HCT116 (cell line): ENCODE results near the gene SIX4. TPM values are rescaled to one million over a fixed set of nuclear protein-coding genes. Genes with fewer than 3 reads are reported as not detected.

Experiments used
- ATAC-seq: fragments of 200-7000 bp; cut with Tn5 transposase; 2 replicates; pipeline ENCODE4 v1.9.1; 2020; ENCODE audit warnings: mild to moderate bottlenecking, moderate library complexity
- BruUV-seq: library from RNA; stranded (reverse); fragments of 400-500 nt; replicated peaks from 2 replicates; lab custom pipeline; 2021; lab: Mats Ljungman, UMichigan
- CTCF ChIA-PET: fragments of 300-600 bp; sonication (Branson Sonifier 250); formaldehyde crosslinking; loops from one replicate; lab custom pipeline; 2021; ENCODE audit warnings: antibody characterized with exemption; lab: Charles Lee
- POLR2A ChIA-PET: fragments of 300-600, 350-600 bp; sonication (Branson Sonifier 250); formaldehyde crosslinking; loops from one replicate; lab custom pipeline; 2021; ENCODE audit warnings: antibody characterized with exemption; lab: Charles Lee
- RAD21 ChIA-PET, 2 experiments: fragments of 300-600 bp; sonication (Branson Sonifier 250); formaldehyde crosslinking; loops; one replicate each; lab custom pipeline; 2023; ENCODE audit warnings: low total read pairs in 2 of 2; ENCODE audit not compliant: uncharacterized antibody in 2 of 2, unreplicated experiment in 2 of 2, low non-redundant PET in 1 of 2; lab: Charles Lee
- DNase-seq: peaks from one replicate; pipeline ENCODE4 v3.0.0-alpha.2; 2010; ENCODE audit warnings: low read depth, low spot score
- H2AFZ ChIP-seq: fragments of 200-600 bp; shearing (Covaris generic), sonication (generic); 2 replicates; pipeline ENCODE4 v1.6.1; 2017; ENCODE audit warnings: low read depth, mixed run types, mixed read lengths, antibody characterized with exemption, low read length; ENCODE audit not compliant: poor library complexity, severe bottlenecking
- H3K27ac ChIP-seq: 2 replicates; pipeline ENCODE4 v1.5.1; 2012; ENCODE audit warnings: low read depth, low read length
- H3K27me3 ChIP-seq: fragments of 200-600 bp; sonication (generic); 2 replicates; pipeline ENCODE4 v1.6.1; 2016; ENCODE audit warnings: mixed run types, low read length, mixed read lengths; ENCODE audit not compliant: insufficient read depth
- H3K36me3 ChIP-seq, 2 experiments: fragments of 200-500 bp in 1 of 2; fragments of 200-600 bp in 1 of 2; sonication (Bioruptor generic) in 1 of 2; sonication (generic) in 1 of 2; 2 replicates each; pipeline versions ENCODE4 v1.5.1 to v1.6.1; 2014 to 2016; ENCODE audit warnings: low read length in 2 of 2, inconsistent platforms in 1 of 2, mixed read lengths in 1 of 2, mixed run types in 1 of 2; ENCODE audit not compliant: insufficient read depth in 2 of 2, control insufficient read depth in 1 of 2
- H3K4me1 ChIP-seq, 2 experiments: fragments of 200-600 bp in 1 of 2; sonication (generic) in 1 of 2; 2 replicates each; pipeline versions ENCODE4 v1.5.1 to v1.6.1; 2012 to 2017; ENCODE audit warnings: low read length in 2 of 2, inconsistent platforms in 1 of 2, mild to moderate bottlenecking in 1 of 2, mixed read lengths in 1 of 2, mixed run types in 1 of 2, moderate library complexity in 1 of 2; ENCODE audit not compliant: insufficient read depth in 2 of 2, control insufficient read depth in 1 of 2
- H3K4me2 ChIP-seq: fragments of 200-600 bp; sonication (generic); 2 replicates; pipeline ENCODE4 v1.6.1; 2017; ENCODE audit warnings: mixed run types, low read length, mixed read lengths
- H3K4me3 ChIP-seq, 2 experiments: fragments of 200-600 bp in 1 of 2; sonication (generic) in 1 of 2; replicated peaks in 1 of 2; 2 replicates each; pipeline ENCODE4 v1.5.1; 2011 to 2016; ENCODE audit warnings: low read length in 2 of 2, control low read depth in 1 of 2, low read depth in 1 of 2, mild to moderate bottlenecking in 1 of 2, mixed read lengths in 1 of 2, mixed run types in 1 of 2
- H3K79me2 ChIP-seq: fragments of 200-600 bp; sonication (generic); 2 replicates; pipeline ENCODE4 v1.6.1; 2017; ENCODE audit warnings: mild to moderate bottlenecking, mixed run types, low read length, moderate library complexity, mixed read lengths; ENCODE audit not compliant: insufficient read depth
- H3K9ac ChIP-seq: fragments of 200-600 bp; sonication (generic); 2 replicates; pipeline ENCODE4 v1.6.1; 2016; ENCODE audit warnings: low read length, mixed read lengths
- H3K9me2 ChIP-seq: fragments of 200-600 bp; sonication (generic), shearing (Covaris generic); 2 replicates; pipeline ENCODE4 v1.6.1; 2017; ENCODE audit warnings: mixed run types, mild to moderate bottlenecking, moderate library complexity; ENCODE audit not compliant: insufficient read depth
- H3K9me3 ChIP-seq, 2 experiments: fragments of 200-500 bp in 1 of 2; fragments of 200-600 bp in 1 of 2; sonication (Bioruptor generic) in 1 of 2; sonication (generic) in 1 of 2; 2 replicates each; pipeline ENCODE4 v1.6.1; 2014 to 2017; ENCODE audit warnings: low read length in 2 of 2, mixed read lengths in 2 of 2, inconsistent platforms in 1 of 2, low read depth in 1 of 2, mild to moderate bottlenecking in 1 of 2, mixed run types in 1 of 2, moderate library complexity in 1 of 2; ENCODE audit not compliant: control insufficient read depth in 1 of 2, insufficient read depth in 1 of 2
- H4K20me1 ChIP-seq: fragments of 200-600 bp; sonication (generic), shearing (Covaris generic); 2 replicates; pipeline ENCODE4 v1.6.1; 2017; ENCODE audit warnings: mixed run types, mild to moderate bottlenecking, moderate library complexity; ENCODE audit not compliant: insufficient read depth
- CBX3 ChIP-seq: IDR thresholded peaks from 2 replicates; pipeline ENCODE4 v1.6.1; 2012; ENCODE audit warnings: low read depth
- CEBPB ChIP-seq: IDR thresholded peaks from 2 replicates; pipeline ENCODE4 v1.6.1; 2012; ENCODE audit warnings: low read depth
- EGR1 ChIP-seq: IDR thresholded peaks from 2 replicates; pipeline ENCODE4 v1.6.1; 2012; ENCODE audit warnings: low read depth
- ELF1 ChIP-seq: IDR thresholded peaks from 2 replicates; pipeline ENCODE4 v1.6.1; 2012; ENCODE audit warnings: low read depth, borderline replicate concordance
- EZH2 ChIP-seq: fragments of 200-600 bp; sonication (generic); IDR thresholded peaks from 2 replicates; pipeline ENCODE4 v1.6.1; 2017; ENCODE audit warnings: antibody characterized with exemption, mixed run types
- EZH2phosphoT487 ChIP-seq: fragments of 200-600 bp; IDR thresholded peaks from 2 replicates; pipeline ENCODE4 v1.6.1; 2018; ENCODE audit warnings: antibody characterized with exemption, borderline replicate concordance
- JUND ChIP-seq: IDR thresholded peaks from 2 replicates; pipeline ENCODE4 v1.6.1; 2012
- POLR2A ChIP-seq: IDR thresholded peaks from 2 replicates; pipeline ENCODE4 v1.7.0; 2011; ENCODE audit warnings: borderline replicate concordance; ENCODE audit not compliant: insufficient read depth, insufficient read length; ENCODE audit errors: extremely low read depth
- POLR2AphosphoS5 ChIP-seq: IDR thresholded peaks from 2 replicates; pipeline ENCODE4 v1.6.1; 2011; ENCODE audit warnings: mild to moderate bottlenecking, low read depth, low read length, moderate library complexity
- RAD21 ChIP-seq: IDR thresholded peaks from 2 replicates; pipeline ENCODE4 v1.6.1; 2012; ENCODE audit warnings: low read depth, mild to moderate bottlenecking
- SIN3A ChIP-seq: IDR thresholded peaks from 2 replicates; pipeline ENCODE4 v1.6.1; 2012; ENCODE audit warnings: low read depth
- SP1 ChIP-seq: IDR thresholded peaks from 2 replicates; pipeline ENCODE4 v1.6.1; 2012; ENCODE audit warnings: low read depth
- YY1 ChIP-seq: IDR thresholded peaks from 2 replicates; pipeline ENCODE4 v1.6.1; 2011; ENCODE audit warnings: low read length, low read depth, moderate library complexity, mild to moderate bottlenecking; ENCODE audit not compliant: insufficient replicate concordance; ENCODE audit errors: extremely low read depth
- ZFX ChIP-seq: fragments of 450-650 bp; IDR thresholded peaks from 2 replicates; pipeline ENCODE4 v1.6.1; 2017
- ZNF274 ChIP-seq: fragments of 200-500 bp; sonication (Bioruptor generic); IDR thresholded peaks from 2 replicates; pipeline ENCODE4 v1.6.1; 2014; ENCODE audit warnings: mild to moderate bottlenecking, low read depth, low read length, inconsistent platforms
- intact Hi-C: fragments of 100-400 bp; cut with micrococcal nuclease; formaldehyde crosslinking; loops from 2 replicates; pipeline ENCODE4 v1.10.0; 2022
- total RNA-seq: library from RNA; stranded (reverse); gene quantifications from one replicate; pipeline ENCODE4 v1.2.1, GENCODE V29; 2021; ENCODE audit not compliant: unreplicated experiment
- TF ChIP-seq, protein P1 (sequence below): IDR thresholded peaks from 2 replicates; pipeline ENCODE4 v1.6.1; 2012
- TF ChIP-seq, protein P2 (sequence below): IDR thresholded peaks from 2 replicates; pipeline ENCODE4 v1.6.1; 2011; ENCODE audit warnings: mild to moderate bottlenecking, low read length, moderate library complexity; ENCODE audit not compliant: insufficient replicate concordance; ENCODE audit errors: extremely low read depth
- TF ChIP-seq, protein P3 (sequence below), 3 experiments: fragments of 200-600 bp in 1 of 3; sonication (generic) in 1 of 3; IDR thresholded peaks in 2 of 3; conservative IDR thresholded peaks in 1 of 3; 2 replicates each; pipeline ENCODE4 v1.5.1; 2012 to 2017; ENCODE audit warnings: low read depth in 2 of 3, low read length in 2 of 3, antibody characterized with exemption in 1 of 3, borderline replicate concordance in 1 of 3, control low read depth in 1 of 3, mild to moderate bottlenecking in 1 of 3, mixed read lengths in 1 of 3, mixed run types in 1 of 3, moderate library complexity in 1 of 3; ENCODE audit not compliant: insufficient read depth in 1 of 3

SIX4 gene
- total RNA-seq, 1 experiment from 2014 or later, result 24.5 TPM

DNA sequence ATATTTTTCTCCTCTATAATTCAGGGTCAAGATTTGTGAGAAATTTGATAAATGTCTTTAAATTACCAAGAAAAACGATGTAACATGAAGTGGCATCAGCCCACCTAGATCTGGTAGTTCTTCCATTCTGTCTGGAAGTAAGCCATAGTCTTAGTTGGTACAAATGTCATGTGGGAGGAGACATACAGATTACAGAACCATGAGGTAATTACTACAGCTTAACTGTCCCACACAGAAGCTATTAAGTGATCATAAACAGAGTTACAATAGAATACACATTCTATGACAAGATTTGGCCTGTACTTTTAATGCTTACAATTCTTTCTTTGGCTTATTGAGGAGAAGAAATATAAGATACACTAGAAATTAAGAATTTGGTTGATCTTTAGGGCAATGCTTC is 61.2 kb downstream of the SIX4 start:
- Histone ChIP-seq H2AFZ (no peak overlapping the region), H3K27me3 (no peaks in the 10 kb centered on the region), H3K9me3 (no peaks in the 10 kb centered on the region), H3K27ac (no peak overlapping the region), H3K9ac (no peak overlapping the region), H3K36me3 (no peaks in the 10 kb centered on the region), H3K4me1 (no peaks in the 10 kb centered on the region; a peak in 1 of 4 replicates), H4K20me1 (no peaks in the 10 kb centered on the region), H3K4me3 (no peak overlapping the region), H3K9me2 (no peaks in the 10 kb centered on the region), H3K4me2 (no peak overlapping the region), H3K79me2 (no peaks in the 10 kb centered on the region)
- ChIA-PET CTCF (no interaction called here), RAD21 (no interaction called here), POLR2A (no interaction called here)
- no peak for TF ChIP-seq YY1
- no peak for TF ChIP-seq JUND
- no peak for TF ChIP-seq SP1
- no peak for TF ChIP-seq ZFX
- TF ChIP-seq, protein P1, sequence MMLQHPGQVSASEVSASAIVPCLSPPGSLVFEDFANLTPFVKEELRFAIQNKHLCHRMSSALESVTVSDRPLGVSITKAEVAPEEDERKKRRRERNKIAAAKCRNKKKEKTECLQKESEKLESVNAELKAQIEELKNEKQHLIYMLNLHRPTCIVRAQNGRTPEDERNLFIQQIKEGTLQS, result no peak
- TF ChIP-seq EGR1, result no peak
- no peak for TF ChIP-seq ZNF274
- TF ChIP-seq RAD21, result no peak
- TF ChIP-seq, protein P2, sequence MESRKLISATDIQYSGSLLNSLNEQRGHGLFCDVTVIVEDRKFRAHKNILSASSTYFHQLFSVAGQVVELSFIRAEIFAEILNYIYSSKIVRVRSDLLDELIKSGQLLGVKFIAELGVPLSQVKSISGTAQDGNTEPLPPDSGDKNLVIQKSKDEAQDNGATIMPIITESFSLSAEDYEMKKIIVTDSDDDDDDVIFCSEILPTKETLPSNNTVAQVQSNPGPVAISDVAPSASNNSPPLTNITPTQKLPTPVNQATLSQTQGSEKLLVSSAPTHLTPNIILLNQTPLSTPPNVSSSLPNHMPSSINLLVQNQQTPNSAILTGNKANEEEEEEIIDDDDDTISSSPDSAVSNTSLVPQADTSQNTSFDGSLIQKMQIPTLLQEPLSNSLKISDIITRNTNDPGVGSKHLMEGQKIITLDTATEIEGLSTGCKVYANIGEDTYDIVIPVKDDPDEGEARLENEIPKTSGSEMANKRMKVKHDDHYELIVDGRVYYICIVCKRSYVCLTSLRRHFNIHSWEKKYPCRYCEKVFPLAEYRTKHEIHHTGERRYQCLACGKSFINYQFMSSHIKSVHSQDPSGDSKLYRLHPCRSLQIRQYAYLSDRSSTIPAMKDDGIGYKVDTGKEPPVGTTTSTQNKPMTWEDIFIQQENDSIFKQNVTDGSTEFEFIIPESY, result no peak
- intact Hi-C loops, result no loop called here
- DNase-seq (no peak), ATAC-seq (no peak)
- BruUV-seq, result no TSS peak

DNA sequence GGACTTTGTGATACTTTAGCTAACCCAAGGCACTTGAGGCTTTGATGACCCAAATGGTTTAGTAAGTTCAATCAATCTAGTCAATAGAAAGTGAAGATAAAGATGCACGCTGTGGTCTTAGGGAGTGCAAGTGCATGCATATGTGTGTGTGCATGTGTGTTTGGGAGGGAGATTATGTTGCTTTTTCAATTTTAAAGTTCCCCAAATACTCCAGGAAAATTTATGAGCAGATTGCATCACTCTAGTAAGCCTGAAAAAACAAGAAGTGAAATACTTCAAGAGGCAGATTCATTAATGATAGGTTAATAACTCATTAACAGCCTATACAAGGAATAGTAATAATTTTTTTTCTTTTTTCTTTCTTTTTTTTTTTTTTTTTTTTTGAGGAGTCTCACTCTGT is 62.4 kb downstream of the SIX4 start:
- Histone ChIP-seq H3K79me2 (no peaks in the 10 kb centered on the region), H3K9me3 (no peaks in the 10 kb centered on the region), H3K27ac (no peak overlapping the region), H3K36me3 (no peaks in the 10 kb centered on the region), H3K9me2 (no peaks in the 10 kb centered on the region), H3K4me1 (no peaks in the 10 kb centered on the region; a peak in 1 of 4 replicates), H3K9ac (no peak overlapping the region), H3K4me3 (no peak overlapping the region), H3K27me3 (no peaks in the 10 kb centered on the region), H4K20me1 (no peaks in the 10 kb centered on the region), H3K4me2 (no peak overlapping the region), H2AFZ (no peak overlapping the region)
- no peak for ATAC-seq
- ChIA-PET CTCF (no interaction called here), POLR2A (no interaction called here), RAD21 (no interaction called here)
- no TSS peak for BruUV-seq
- intact Hi-C loops, result no loop called here
- DNase-seq, result no peak
- TF ChIP-seq ELF1 (no peak), EZH2 (no peak), SIN3A (no peak), CBX3 (no peak), POLR2AphosphoS5 (no peak), POLR2A (no peak), ZFX (no peak), CEBPB (no peak), EZH2phosphoT487 (no peak), EGR1 (no peak), JUND (no peak)
- TF ChIP-seq, protein P3, sequence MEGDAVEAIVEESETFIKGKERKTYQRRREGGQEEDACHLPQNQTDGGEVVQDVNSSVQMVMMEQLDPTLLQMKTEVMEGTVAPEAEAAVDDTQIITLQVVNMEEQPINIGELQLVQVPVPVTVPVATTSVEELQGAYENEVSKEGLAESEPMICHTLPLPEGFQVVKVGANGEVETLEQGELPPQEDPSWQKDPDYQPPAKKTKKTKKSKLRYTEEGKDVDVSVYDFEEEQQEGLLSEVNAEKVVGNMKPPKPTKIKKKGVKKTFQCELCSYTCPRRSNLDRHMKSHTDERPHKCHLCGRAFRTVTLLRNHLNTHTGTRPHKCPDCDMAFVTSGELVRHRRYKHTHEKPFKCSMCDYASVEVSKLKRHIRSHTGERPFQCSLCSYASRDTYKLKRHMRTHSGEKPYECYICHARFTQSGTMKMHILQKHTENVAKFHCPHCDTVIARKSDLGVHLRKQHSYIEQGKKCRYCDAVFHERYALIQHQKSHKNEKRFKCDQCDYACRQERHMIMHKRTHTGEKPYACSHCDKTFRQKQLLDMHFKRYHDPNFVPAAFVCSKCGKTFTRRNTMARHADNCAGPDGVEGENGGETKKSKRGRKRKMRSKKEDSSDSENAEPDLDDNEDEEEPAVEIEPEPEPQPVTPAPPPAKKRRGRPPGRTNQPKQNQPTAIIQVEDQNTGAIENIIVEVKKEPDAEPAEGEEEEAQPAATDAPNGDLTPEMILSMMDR (IDR thresholded peaks at IDR 0.05 in 2 of 3, conservative IDR thresholded peaks at IDR 0.05 in 1 of 3; ENCODE audit: borderline replicate concordance in 1 of 3, insufficient read depth in 1 of 3, low read depth in 2 of 3, low read length in 2 of 3), result no peak
- TF ChIP-seq, protein P1, result no peak
